COLO668 (cell line): ENCODE results near the gene MED15.
"Not testable (repeated sequence)": the region's sequence is repeated elsewhere in the genome, so short reads cannot be mapped to it uniquely, and the experiment has no call there.

ENCODE experiments used
- DNase-seq: peaks from one replicate; lab custom pipeline; 2025; ENCODE audit not compliant: unreplicated experiment; lab: John Stamatoyannopoulos, UW

The MED15 gene

DNA sequence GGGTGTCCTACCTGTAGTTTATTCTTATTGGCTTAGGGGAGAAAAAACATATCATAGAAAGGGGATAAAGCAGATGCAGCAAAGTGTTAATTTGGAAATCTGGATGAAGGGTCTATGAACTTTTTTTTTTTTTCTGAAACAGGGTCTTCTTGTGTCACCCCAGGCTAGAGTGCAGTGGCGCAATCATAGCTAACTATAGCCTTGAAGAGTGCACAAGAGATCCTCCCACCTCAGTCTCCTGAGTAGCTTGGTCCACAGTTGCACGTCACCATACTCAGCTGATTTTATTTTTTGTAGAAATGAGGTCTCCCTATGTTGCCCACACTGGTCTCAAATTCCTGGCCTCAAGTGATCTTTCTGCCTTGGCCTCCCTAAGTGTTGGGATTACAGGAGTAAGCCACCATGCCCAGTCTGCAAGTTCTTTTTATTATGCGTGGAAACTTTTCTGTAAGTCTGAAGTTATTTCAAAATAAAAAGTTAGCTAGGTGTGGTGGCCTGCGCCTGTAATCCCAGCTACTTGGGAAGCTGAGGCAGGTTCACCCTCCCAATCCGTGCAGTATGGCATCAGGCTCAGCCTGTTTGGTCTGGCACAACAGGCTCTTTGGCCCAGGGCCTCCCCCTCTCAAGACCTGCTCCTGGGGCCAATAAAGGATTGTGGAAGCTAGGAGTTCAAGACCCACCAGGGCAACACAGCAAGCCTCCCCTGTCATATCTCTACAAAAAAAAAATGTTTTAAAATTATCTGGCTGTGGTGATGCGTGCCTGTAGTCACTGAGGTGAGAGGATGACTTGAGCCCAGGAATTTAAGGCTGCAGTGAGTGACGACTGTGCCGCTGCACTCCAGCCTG lies 111.9 kb downstream of the MED15 start:
- no peak for DNase-seq

DNA sequence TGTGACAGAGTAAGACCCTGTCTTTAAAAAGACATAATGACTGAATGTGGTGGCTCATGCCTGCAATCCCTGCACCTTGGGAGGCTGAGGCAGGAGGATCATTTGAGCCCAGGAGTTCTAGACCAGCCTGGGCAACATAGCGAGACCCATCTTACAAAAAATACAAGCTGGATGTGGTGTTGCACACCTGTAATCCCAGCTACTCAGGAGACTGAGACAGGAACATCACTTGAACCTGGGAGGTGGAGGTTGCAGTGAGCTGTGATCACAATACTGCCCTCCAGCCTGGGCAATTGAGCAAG lies 112.4 kb downstream of the MED15 start:
- not testable (repeated sequence) for DNase-seq

- no peak for DNase-seq
Measured at GRCh38 chr22:20621162-20621561, 113.8 kb downstream of the MED15 start.

DNA sequence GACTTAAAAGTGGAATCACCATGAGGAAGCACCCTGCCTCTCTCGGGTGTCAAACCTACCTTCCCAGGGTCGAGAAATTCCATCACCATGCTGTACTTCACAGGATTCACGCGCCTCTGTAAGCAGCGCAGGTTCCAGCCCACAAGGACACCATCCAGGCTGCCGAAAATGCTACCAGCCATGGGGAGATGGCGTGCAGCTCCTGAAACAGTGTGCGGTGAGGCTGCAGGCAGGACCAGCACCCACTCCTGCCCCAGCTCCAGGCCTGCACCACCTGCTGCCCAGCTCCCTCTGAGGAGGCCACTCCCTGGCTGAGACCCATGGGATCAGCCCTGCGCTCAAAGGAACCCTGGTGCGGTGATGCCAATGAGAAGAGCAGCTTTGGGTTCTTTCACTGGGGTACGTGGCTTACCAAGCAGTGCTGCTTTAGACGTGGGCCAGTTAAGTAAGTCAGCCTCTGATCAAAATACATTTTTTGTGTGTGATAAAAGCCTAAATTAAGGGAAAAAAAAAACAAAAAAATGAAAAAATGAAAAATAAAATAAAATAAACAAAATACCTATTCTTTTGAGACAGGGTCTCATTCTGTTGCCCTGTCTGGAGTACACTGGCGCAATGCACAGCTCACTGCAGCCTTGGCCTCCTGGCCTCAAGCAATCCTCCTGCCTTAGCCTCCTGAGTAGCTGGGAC lies 115.4 kb downstream of the MED15 start:
- no peak for DNase-seq

GRCh38 chr22:20624161-20624616 lies 116.8 kb downstream of the MED15 start:
- DNase-seq = no peak

DNA sequence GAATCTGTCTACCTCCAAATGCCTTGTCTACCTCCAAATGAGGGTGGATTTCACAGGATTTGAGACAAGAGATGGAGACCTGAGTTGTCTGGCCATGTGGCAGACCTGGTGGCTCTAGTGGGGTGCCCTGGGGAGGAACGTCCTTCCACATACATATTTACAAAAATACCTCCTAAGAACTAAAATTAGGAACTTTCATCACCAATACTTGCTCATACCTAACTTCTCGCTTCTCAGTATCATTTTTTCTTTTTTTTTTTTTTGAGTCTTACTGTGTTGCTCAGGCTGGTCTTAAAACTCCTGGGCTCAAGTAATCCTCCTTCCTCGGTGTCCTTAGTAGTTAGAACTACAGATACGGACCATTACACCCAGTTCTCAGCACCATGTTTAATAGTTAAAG lies 117.9 kb downstream of the MED15 start:
- no peak for DNase-seq

DNA sequence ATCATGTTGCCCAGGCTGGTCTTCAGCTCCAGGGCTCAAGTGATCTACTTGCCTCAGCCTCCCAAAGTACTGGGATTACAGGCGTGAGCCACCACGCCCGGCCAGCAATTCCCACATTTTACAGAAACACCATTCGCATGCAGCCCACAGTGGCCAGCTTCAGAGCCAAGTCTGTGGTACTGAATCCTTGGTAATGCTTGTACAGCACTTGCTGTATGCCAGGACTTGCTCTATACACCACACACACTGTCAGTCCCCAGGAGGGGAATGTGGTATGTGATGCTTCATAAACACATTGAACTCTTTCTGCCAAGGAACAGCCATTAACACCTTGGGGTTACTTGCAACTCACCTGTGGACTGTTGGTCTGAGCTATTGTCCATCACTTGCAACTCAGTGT lies 119.4 kb downstream of the MED15 start:
- no peak for DNase-seq

DNA sequence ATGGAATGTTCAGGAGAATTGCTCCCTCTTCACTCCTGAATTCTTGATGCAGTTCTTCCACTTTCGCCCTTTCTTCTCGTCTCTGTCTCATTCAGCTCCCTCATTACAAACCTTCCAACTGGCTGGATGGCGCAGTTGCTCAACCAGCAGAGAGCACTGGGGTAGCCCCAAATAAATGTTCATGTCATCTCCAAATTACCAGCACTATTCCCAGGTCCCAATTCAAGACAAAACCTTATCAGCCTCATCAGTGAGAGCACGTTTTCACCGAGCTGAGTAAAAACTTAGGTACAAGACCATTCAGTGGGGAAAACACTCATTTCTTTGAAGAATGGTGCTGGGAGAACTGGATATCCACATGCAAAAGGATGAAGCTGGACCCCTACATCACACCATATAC lies 120.0 kb downstream of the MED15 start:
- no peak for DNase-seq

DNA sequence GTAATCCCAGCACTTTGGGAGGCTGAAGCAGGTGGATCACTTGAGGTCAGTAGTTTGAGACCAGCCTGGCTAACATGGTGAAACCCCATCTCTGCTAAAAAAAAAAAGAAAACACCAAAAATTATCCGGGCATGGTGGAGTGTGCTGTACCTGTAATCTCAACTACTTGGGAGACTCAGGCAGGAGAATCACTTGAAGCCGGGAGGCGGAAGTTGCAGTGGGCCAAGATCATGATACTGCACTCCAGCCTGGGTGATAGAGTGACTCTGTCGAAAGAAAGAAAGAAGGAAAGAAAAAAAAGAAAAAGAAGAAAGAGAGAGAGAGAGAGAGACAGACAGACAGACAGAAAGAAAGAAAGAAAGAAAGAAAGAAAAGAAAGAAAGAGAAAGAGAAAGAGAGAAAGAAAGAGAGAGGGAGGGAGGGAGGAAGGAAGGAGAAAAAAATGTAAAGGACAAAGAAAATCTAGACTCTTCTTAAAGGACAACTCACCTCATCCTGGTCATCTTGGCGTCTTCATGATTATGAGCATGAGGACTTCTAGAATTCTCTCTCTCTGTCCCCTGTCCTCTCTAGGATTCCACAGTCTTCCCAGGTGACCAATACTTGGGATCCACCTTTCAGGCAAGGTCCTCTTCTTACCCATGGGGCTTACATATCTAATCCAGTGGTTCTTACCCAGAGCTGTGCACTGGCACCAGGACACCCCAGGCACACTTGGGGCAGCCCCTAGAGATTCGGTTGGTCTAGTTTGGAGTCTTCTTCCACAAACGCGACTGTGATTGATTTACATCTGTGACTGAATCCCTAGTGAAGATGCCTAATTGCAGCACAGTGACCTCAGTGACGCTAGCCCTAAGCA lies 120.9 kb downstream of the MED15 start:
- DNase-seq = no peak

DNA sequence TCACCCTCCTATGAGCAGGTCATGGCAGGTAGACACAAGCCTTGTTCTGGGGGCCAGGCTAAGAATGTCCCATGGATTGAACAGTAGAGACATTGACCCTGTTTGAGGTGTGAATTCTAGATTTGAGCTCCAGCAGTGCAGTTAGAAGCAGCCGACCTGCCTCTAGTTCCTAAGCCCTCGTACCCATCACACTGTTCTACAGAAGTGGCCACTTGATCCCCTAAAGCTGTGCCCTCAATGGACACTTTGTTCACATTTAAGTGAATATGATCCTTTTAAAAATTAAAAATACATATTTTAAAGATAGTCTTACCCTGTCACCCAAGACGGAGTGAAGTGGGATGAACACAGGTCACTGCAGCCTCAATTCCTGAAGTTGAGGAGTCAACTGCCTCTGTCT lies 122.0 kb downstream of the MED15 start:
- DNase-seq = no peak

DNA sequence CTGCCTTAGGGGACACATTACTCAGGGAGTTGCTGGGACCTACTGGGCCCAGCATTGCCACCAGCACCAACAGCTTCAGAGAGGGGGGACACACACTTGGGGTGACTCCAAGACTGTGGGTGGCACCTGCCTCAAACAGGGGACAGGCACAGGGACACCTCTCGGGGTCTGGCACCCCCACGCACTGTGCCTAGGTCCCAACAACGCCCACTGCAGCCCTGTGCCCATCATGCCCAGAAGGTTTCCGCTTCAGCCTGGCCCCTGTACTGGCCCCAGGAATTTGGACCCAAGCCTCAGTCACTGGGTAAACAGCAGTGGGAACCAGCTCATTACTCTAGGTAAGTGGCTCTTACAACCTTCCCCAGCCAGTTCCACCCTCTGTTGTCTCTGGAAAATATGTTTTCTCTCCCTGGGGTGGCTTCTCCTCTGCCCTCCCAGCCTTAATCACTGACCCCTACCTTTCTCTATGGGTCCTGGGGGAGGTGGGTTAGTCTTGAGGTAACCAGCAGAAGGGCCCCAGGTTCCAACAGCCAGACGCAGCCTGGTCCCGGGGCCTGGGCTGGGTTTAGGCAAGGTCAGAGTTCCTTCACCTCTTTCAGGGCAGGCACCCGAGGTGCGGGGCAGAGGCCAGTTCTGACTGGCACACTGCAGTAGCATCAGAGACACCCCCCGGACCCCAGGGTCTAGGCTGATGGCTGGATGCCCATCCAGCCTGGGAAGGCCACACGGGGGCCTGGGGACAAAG lies 123.6 kb downstream of the MED15 start:
- no peak for DNase-seq

DNA sequence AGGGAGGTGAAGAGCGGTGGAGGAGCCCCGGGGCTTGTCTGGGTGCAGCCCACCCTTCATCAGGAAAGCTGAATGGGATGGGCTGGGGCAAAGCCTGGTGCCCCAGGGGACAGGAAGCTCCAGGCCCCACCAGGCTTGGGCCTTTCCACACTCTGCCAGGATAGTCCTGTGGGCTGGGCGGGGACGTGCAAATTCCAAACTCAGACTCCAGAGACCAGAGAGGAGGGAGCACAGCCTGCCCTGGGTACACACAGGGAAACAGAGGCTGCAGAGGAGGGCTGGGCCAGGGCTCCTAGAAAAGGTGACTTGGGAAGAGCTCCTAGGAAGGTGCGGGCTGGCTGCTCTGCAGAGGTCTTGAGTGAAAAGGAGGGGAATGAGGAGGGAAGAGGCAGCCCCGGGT lies 124.7 kb downstream of the MED15 start:
- DNase-seq = no peak

DNA sequence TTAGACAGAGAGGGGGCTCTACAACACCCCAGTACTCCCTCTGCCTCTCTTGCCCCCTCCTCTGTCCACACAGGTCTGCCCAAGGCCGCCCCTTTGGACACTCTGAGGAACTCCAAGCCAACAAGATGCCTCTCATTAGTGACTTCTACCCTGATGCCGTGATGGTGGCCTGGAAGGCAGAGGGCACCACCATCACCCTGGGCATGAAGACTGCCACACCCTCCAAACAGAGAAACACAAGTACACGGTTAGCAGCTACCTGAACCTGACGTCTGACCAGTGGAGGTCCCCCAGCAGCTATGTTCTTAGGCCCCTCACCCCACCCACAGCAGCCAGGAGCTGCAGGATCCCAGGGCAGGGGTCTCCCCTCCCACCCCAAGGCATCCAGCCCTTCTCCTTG lies 125.1 kb downstream of the MED15 start:
- DNase-seq = no peak

DNA sequence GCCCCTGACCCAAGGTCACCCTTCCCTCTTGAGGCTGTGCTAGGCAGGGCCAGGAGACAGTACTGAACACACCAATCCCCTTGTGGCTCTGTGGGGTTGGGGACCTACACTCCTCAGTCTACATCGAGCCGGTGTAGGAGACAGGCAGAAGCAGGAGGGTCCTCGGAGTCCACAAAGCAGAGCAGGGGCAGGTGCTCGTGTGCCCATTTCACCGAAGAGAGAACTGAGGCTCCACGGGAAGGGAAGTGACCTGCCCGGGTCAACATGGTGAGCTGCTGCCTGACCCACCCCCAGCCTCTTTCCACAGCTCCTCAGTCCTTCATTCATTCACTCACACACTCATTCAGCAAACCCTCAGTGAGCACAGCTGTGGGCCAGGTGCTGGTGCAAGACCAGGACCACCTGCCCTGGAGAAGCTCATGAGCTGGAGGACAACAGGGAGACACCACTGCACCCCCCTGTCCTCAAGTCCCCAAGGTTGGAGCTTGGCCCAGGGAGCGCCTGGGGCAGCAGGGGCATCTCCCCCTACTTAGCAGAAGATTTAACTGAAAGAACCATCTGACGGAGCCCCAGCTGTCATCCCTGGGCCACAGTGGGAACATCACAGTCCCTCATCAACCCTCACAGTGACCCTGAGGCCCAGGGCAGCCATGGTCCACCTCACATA lies 127.3 kb downstream of the MED15 start:
- no peak for DNase-seq

- DNase-seq = no peak
Measured at GRCh38 chr22:20635227-20635591, 127.8 kb downstream of the MED15 start.

- no peak for DNase-seq
Measured at GRCh38 chr22:20636075-20636812, 128.8 kb downstream of the MED15 start.

GRCh38 chr22:20636945-20637344 lies 129.5 kb downstream of the MED15 start:
- no peak for DNase-seq
